HepG2 (cell line): ENCODE data around the gene LSMEM2. TPM values are rescaled to one million over a fixed set of nuclear protein-coding genes. Genes with fewer than 3 reads are reported as not detected.
A peak's percentile ranks its signal among the peaks of the same experiment; 100 is the strongest.

Source experiments
- ATAC-seq: fragments of 200-7000 bp; cut with Tn5 transposase; 3 replicates; pipeline ENCODE4 v1.9.1; 2020; ENCODE audit warnings: mild to moderate bottlenecking, moderate library complexity
- BruUV-seq: library from RNA; stranded (reverse); fragments of 400-500 nt; replicated peaks from 2 replicates; lab custom pipeline; 2021; lab: Mats Ljungman, UMichigan
- CTCF ChIA-PET: fragments of 300-600 bp; formaldehyde crosslinking; extraction: SDS; loops from one replicate; lab custom pipeline; 2021; ENCODE audit warnings: low total read pairs, inconsistent platforms, low intra/inter-chr PET ratio; lab: Yijun Ruan, JAX
- POLR2A ChIA-PET: fragments of 350-600 bp; sonication (Branson Sonifier 250); formaldehyde crosslinking; loops from one replicate; lab custom pipeline; 2020; ENCODE audit warnings: antibody characterized with exemption, inconsistent platforms; lab: Yijun Ruan, JAX
- DNase-seq: peaks from one replicate; pipeline ENCODE4 v3.0.0-alpha.2; 2015; ENCODE audit warnings: low spot score
- FAIRE-seq: peaks from 3 replicates; lab custom pipeline; 2011; peaks lifted over from hg19 to GRCh38; lab: Jason Lieb, UNC
- H2AFZ ChIP-seq: one replicate; pipeline ENCODE4 v1.6.1; 2011; ENCODE audit warnings: low read length, inconsistent platforms
- H3K27ac ChIP-seq: fragments of 300-600 bp; 3 replicates; pipeline ENCODE4 v1.8.0; 2011; ENCODE audit warnings: mixed run types, mild to moderate bottlenecking, mixed read lengths, low read length, inconsistent platforms; ENCODE audit not compliant: insufficient read depth; ENCODE audit errors: extremely low read length
- H3K27me3 ChIP-seq, 2 experiments: fragments of 200-600 bp in 1 of 2; 2 replicates in 1 of 2; 3 replicates in 1 of 2; pipeline versions ENCODE4 v1.6.0 to v1.8.0; 2011; ENCODE audit warnings: low read length in 2 of 2, mild to moderate bottlenecking in 2 of 2, moderate library complexity in 2 of 2, inconsistent platforms in 1 of 2; ENCODE audit not compliant: insufficient read depth in 2 of 2, control insufficient read depth in 1 of 2
- H3K36me3 ChIP-seq, 2 experiments: fragments of 200-600 bp in 1 of 2; replicated peaks in 1 of 2; 2 replicates in 1 of 2; 3 replicates in 1 of 2; pipeline versions ENCODE4 v1.5.1 to v1.8.0; 2011; ENCODE audit warnings: low read length in 2 of 2, inconsistent platforms in 1 of 2; ENCODE audit not compliant: insufficient read depth in 2 of 2, control insufficient read depth in 1 of 2
- H3K4me1 ChIP-seq: 2 replicates; pipeline ENCODE4 v1.5.1; 2012; ENCODE audit warnings: low read length, inconsistent platforms; ENCODE audit not compliant: insufficient read depth
- H3K4me2 ChIP-seq: 2 replicates; pipeline ENCODE4 v1.6.0; 2011; ENCODE audit warnings: low read depth, low read length, inconsistent platforms
- H3K4me3 ChIP-seq, 3 experiments: fragments of 200-600 bp in 1 of 3; sonication (generic), shearing (Covaris generic) in 1 of 3; replicated peaks in 1 of 3; 2 replicates each; pipeline ENCODE4 v1.5.1; 2011 to 2016; ENCODE audit warnings: low read length in 3 of 3, inconsistent platforms in 2 of 3, low read depth in 2 of 3, mild to moderate bottlenecking in 2 of 3, control low read depth in 1 of 3, mixed read lengths in 1 of 3; ENCODE audit not compliant: insufficient read depth in 1 of 3
- H3K79me2 ChIP-seq: one replicate; pipeline ENCODE4 v1.6.1; 2011; ENCODE audit warnings: low read length, inconsistent platforms; ENCODE audit not compliant: insufficient read depth
- H3K9ac ChIP-seq: 2 replicates; pipeline ENCODE4 v1.6.0; 2011; ENCODE audit warnings: mild to moderate bottlenecking, low read depth, low read length, inconsistent platforms; ENCODE audit not compliant: insufficient read depth
- H3K9me3 ChIP-seq: 2 replicates; pipeline ENCODE4 v1.5.1; 2012; ENCODE audit warnings: mild to moderate bottlenecking, low read length
- H4K20me1 ChIP-seq: 2 replicates; pipeline ENCODE4 v1.6.0; 2011; ENCODE audit warnings: inconsistent platforms, mild to moderate bottlenecking, low read length, moderate library complexity; ENCODE audit not compliant: insufficient read depth
- AHR ChIP-seq: IDR thresholded peaks from 2 replicates; pipeline ENCODE4 v1.6.1; 2018; ENCODE audit warnings: missing genetic modification reagents, missing compliant biosample characterization
- ARID4A ChIP-seq: sonication (generic); formaldehyde crosslinking; IDR thresholded peaks from 2 replicates; pipeline ENCODE4 v1.5.0; 2020; ENCODE audit warnings: mild to moderate bottlenecking, missing genetic modification reagents, borderline replicate concordance
- CEBPB ChIP-seq: IDR thresholded peaks from 2 replicates; pipeline ENCODE4 v1.6.1; 2011; ENCODE audit warnings: low read depth, low read length, improper control_type of control experiment, borderline replicate concordance
- FOXP1 ChIP-seq, 2 experiments: fragments of 450-650 bp in 1 of 2; IDR thresholded peaks; 2 replicates each; pipeline ENCODE4 v1.6.1; 2017 to 2018; ENCODE audit warnings: antibody characterized with exemption in 1 of 2
- HNF4G ChIP-seq, 2 experiments: sonication (generic) in 1 of 2; formaldehyde crosslinking in 1 of 2; IDR thresholded peaks; 2 replicates each; pipeline versions ENCODE4 v1.4.0 to v1.6.1; 2011 to 2020; ENCODE audit warnings: borderline replicate concordance in 2 of 2, low read depth in 2 of 2, mild to moderate bottlenecking in 2 of 2, low read length in 1 of 2, missing genetic modification reagents in 1 of 2, moderate library complexity in 1 of 2
- JDP2 ChIP-seq: sonication (generic); formaldehyde crosslinking; IDR thresholded peaks from 2 replicates; pipeline ENCODE4 v1.8.1; 2022; ENCODE audit warnings: missing genetic modification reagents, borderline replicate concordance
- KLF12 ChIP-seq: sonication (generic); formaldehyde crosslinking; IDR thresholded peaks from 2 replicates; pipeline ENCODE4 v1.4.0; 2020; ENCODE audit warnings: missing genetic modification reagents, borderline replicate concordance
- PHF21A ChIP-seq: sonication (generic); formaldehyde crosslinking; IDR thresholded peaks from 2 replicates; pipeline ENCODE4 v1.5.0; 2020; ENCODE audit warnings: mild to moderate bottlenecking, missing genetic modification reagents
- POLR2AphosphoS5 ChIP-seq: IDR thresholded peaks from 2 replicates; pipeline ENCODE4 v1.6.1; 2012; ENCODE audit warnings: low read depth, low read length
- RARG ChIP-seq: sonication (generic); formaldehyde crosslinking; IDR thresholded peaks from 2 replicates; pipeline ENCODE4 v1.4.0; 2020; ENCODE audit warnings: low read depth, mild to moderate bottlenecking, missing genetic modification reagents
- SALL2 ChIP-seq: sonication (generic); formaldehyde crosslinking; IDR thresholded peaks from 2 replicates; pipeline ENCODE4 v1.8.1; 2023; ENCODE audit warnings: mild to moderate bottlenecking, missing genetic modification reagents, inconsistent platforms
- SOX13 ChIP-seq, 3 experiments: fragments of 450-650 bp in 1 of 3; sonication (generic) in 1 of 3; formaldehyde crosslinking in 1 of 3; IDR thresholded peaks in 2 of 3; conservative IDR thresholded peaks in 1 of 3; 2 replicates each; pipeline versions ENCODE4 v1.5.0 to v1.6.1; 2016 to 2020; ENCODE audit warnings: antibody characterized with exemption in 1 of 3, mild to moderate bottlenecking in 1 of 3, missing compliant biosample characterization in 1 of 3, missing genetic modification reagents in 1 of 3, moderate library complexity in 1 of 3
- SOX5 ChIP-seq: IDR thresholded peaks from 2 replicates; pipeline ENCODE4 v1.6.1; 2016; ENCODE audit warnings: borderline replicate concordance
- ZNF383 ChIP-seq: sonication (generic); formaldehyde crosslinking; IDR thresholded peaks from 2 replicates; pipeline ENCODE4 v1.4.0; 2020; ENCODE audit warnings: missing genetic modification reagents, mild to moderate bottlenecking, borderline replicate concordance
- WGBS: methylation state at CpG from one replicate; pipeline ENCODE4 v1.1.6; 2017; ENCODE audit warnings: low lambda C conversion rate; 5-methylcytosine and 5-hydroxymethylcytosine counted together
- in situ Hi-C: cut with HindIII; loops from 2 replicates; pipeline ENCODE4 v1.10.0; 2017; ENCODE audit warnings: low pct_unique_long_range_greater_than_20kb; ENCODE audit not compliant: extremely low pct_ligation_motif_present
- intact Hi-C: fragments of 100-400 bp; cut with micrococcal nuclease; formaldehyde crosslinking; loops from one replicate; pipeline ENCODE4 v1.10.0; 2022; ENCODE audit not compliant: unreplicated experiment
- polyA plus RNA-seq, 8 experiments: library from polyadenylated mRNA; depleted of rRNA in 3 of 8; stranded (reverse) in 7 of 8; unstranded in 1 of 8; fragments of >200 nt; fragmentation: Illumina TruSeq in 4 of 8; extraction: Trizol in 4 of 8; gene quantifications; 2 replicates each; pipeline versions ENCODE4 v1.2.1 to v1.2.3, GENCODE V29; 2011 to 2016; ENCODE audit warnings: low read depth in 4 of 8, missing spikeins in 1 of 8, mixed read lengths in 1 of 8; ENCODE audit not compliant: insufficient read depth in 1 of 8
- total RNA-seq, 5 experiments: library from RNA; depleted of rRNA; stranded (reverse); fragments of >200 nt; fragmentation: Illumina TruSeq; extraction: Trizol; gene quantifications; 2 replicates each; pipeline ENCODE4 v1.2.3, GENCODE V29; 2016; ENCODE audit warnings: low read depth in 1 of 5
- TF ChIP-seq, protein P1 (sequence below): sonication (generic); IDR thresholded peaks from 2 replicates; pipeline ENCODE4 v1.6.1; 2016; ENCODE audit warnings: low read depth, borderline replicate concordance
- TF ChIP-seq, protein P2 (sequence below): sonication (generic); formaldehyde crosslinking; IDR thresholded peaks from 2 replicates; pipeline ENCODE4 v1.4.0; 2020; ENCODE audit warnings: missing genetic modification reagents
- TF ChIP-seq, protein P3 (sequence below): sonication (generic); formaldehyde crosslinking; IDR thresholded peaks from 2 replicates; pipeline ENCODE4 v1.4.0; 2020; ENCODE audit warnings: missing genetic modification reagents

Gene LSMEM2
- total and polyA plus RNA-seq, 2 of the 13 experiments (the other 11 are each of a cell fraction or from before 2014, with no cell fraction given): 0.07 to 0.41 TPM

DNA sequence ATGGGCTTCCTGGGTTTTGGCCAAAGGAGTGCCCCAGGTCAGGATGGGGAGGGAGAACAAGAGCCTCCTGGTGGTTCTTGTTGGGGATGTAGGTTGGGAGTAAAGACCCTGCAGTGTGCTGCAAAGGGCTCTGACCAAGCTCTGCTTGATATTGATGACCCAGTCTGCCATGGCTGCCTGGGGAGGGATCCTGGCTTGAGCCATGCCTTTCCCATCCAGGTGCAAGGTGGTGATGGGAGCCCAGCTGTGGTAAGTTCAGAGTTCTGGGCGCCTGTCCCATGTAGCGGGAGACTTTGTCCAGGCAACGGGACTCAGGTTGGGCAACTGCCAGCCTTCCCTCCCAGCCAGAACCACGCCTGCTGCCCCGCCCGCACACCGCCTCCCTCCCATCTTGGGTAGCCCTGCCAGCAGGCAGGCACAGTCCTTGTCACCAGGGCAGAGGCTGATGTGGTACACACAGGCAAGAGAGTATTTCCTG lies 40.3 kb upstream of the LSMEM2 start:
- Histone ChIP-seq H3K9ac (peak overlapping the region; percentile 14; the same call in 1 of the 2 replicates), H3K4me3 (no peak overlapping the region), H3K4me2 (peak overlapping the region; percentile 79; the same call in 1 of the 2 replicates), H3K27me3 (no peaks in the 10 kb centered on the region; a peak in 1 of 5 replicates), H3K36me3 (0 out of 5 replicates have a peak, but pooled peaks cover 0 to 2% of the 10 kb centered on the region in 2 experiments), H2AFZ (no peak overlapping the region), H3K27ac (no peak overlapping the region), H3K9me3 (no peaks in the 10 kb centered on the region), H4K20me1 (no peaks in the 10 kb centered on the region), H3K79me2 (peaks cover 29% of the 10 kb centered on the region), H3K4me1 (peaks cover 47% of the 10 kb centered on the region)
- in situ Hi-C loops: no loop called here
- intact Hi-C loops: no loop called here
- FAIRE-seq (no peak), DNase-seq (peak; percentile 45), ATAC-seq (no peak)
- ChIA-PET CTCF (no interaction called here), POLR2A (interaction anchor here (1.0 to 1.2 kb wide), 2 partner anchors 11 to 22 kb away, joined by 3 to 4 read pairs; no protein-coding TSS in a partner anchor)
- no TSS peak for BruUV-seq
- 76% methylated on average over 7 of the region's 7 CpGs for WGBS
- TF ChIP-seq, protein P1, sequence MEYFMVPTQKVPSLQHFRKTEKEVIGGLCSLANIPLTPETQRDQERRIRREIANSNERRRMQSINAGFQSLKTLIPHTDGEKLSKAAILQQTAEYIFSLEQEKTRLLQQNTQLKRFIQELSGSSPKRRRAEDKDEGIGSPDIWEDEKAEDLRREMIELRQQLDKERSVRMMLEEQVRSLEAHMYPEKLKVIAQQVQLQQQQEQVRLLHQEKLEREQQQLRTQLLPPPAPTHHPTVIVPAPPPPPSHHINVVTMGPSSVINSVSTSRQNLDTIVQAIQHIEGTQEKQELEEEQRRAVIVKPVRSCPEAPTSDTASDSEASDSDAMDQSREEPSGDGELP: peak; percentile 42; the same call in 1 of the 2 replicates
- TF ChIP-seq, protein P2, sequence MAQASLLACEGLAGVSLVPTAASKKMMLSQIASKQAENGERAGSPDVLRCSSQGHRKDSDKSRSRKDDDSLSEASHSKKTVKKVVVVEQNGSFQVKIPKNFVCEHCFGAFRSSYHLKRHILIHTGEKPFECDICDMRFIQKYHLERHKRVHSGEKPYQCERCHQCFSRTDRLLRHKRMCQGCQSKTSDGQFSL (CRISPR knock-in tag): no peak
- TF ChIP-seq AHR (CRISPR knock-in tag): no peak
- no peak for TF ChIP-seq KLF12 (CRISPR knock-in tag)
- peak; percentile 32; the same call in 1 of the 2 replicates for TF ChIP-seq HNF4G (IDR thresholded peaks at IDR 0.05; ENCODE audit: borderline replicate concordance, low read depth, low read length)
- no peak for TF ChIP-seq HNF4G (CRISPR knock-in tag; IDR thresholded peaks at IDR 0.05; ENCODE audit: borderline replicate concordance, low read depth)
- TF ChIP-seq, protein P3, sequence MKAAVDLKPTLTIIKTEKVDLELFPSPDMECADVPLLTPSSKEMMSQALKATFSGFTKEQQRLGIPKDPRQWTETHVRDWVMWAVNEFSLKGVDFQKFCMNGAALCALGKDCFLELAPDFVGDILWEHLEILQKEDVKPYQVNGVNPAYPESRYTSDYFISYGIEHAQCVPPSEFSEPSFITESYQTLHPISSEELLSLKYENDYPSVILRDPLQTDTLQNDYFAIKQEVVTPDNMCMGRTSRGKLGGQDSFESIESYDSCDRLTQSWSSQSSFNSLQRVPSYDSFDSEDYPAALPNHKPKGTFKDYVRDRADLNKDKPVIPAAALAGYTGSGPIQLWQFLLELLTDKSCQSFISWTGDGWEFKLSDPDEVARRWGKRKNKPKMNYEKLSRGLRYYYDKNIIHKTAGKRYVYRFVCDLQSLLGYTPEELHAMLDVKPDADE (CRISPR knock-in tag): no peak
- no peak for TF ChIP-seq SOX13 (IDR thresholded peaks at IDR 0.05)
- TF ChIP-seq SOX13 (CRISPR knock-in tag; conservative IDR thresholded peaks at IDR 0.05 in 1 of 2, IDR thresholded peaks at IDR 0.05 in 1 of 2): no peak
- no peak for TF ChIP-seq ARID4A (CRISPR knock-in tag)
- TF ChIP-seq SALL2 (CRISPR knock-in tag): no peak
- no peak for TF ChIP-seq ZNF383 (CRISPR knock-in tag)
- TF ChIP-seq CEBPB: peak; percentile 20; the same call in 1 of the 2 replicates
- TF ChIP-seq SOX5: no peak
- no peak for TF ChIP-seq RARG (CRISPR knock-in tag)
- TF ChIP-seq PHF21A (CRISPR knock-in tag): 0 out of 2 replicates have a peak, but pooled peaks have one; percentile 12
- no peak for TF ChIP-seq FOXP1 (IDR thresholded peaks at IDR 0.05)
- TF ChIP-seq FOXP1 (CRISPR knock-in tag; IDR thresholded peaks at IDR 0.05): no peak
- TF ChIP-seq JDP2 (CRISPR knock-in tag): no peak
- TF ChIP-seq POLR2AphosphoS5: no peak
